H4 (cell line): ENCODE measurements around the gene ABR. TPM values are rescaled to one million over a fixed set of nuclear protein-coding genes. Genes with fewer than 3 reads are reported as not detected.
"Not testable (repeated sequence)": the region's sequence is repeated elsewhere in the genome, so short reads cannot be mapped to it uniquely, and the experiment has no call there.

Source experiments
- DNase-seq: peaks from one replicate; pipeline ENCODE4 v3.0.0-alpha.2; 2015; ENCODE audit warnings: low spot score
- total RNA-seq: library from RNA; depleted of rRNA; stranded (reverse); fragments of >200 nt; shearing (Covaris generic); gene quantifications from 2 replicates; pipeline ENCODE4 v1.2.3, GENCODE V29; 2014

Gene ABR
- total RNA-seq, 1 experiment from 2014 or later: 40.0 TPM

DNA sequence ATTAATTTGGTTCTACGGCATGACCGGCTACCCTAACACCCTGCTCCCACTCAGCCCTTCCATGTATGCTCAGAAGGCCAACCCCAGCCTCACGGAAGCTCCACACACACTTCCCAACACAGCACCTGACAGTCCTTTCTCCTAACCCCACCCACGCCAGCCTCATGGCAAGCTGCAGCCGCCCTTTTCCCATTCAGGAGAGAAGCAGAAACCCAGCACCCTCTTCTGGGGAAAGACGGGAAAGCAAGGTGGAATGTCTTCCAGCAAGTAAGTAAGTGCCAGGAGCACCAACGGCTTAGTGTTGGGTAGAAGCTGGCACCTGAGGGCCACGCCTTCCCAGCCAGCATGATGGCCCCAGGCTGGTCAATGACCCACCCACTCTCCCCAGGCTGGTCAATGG, 32.1 kb downstream of the ABR start:
- DNase-seq: peak; percentile 77

DNA sequence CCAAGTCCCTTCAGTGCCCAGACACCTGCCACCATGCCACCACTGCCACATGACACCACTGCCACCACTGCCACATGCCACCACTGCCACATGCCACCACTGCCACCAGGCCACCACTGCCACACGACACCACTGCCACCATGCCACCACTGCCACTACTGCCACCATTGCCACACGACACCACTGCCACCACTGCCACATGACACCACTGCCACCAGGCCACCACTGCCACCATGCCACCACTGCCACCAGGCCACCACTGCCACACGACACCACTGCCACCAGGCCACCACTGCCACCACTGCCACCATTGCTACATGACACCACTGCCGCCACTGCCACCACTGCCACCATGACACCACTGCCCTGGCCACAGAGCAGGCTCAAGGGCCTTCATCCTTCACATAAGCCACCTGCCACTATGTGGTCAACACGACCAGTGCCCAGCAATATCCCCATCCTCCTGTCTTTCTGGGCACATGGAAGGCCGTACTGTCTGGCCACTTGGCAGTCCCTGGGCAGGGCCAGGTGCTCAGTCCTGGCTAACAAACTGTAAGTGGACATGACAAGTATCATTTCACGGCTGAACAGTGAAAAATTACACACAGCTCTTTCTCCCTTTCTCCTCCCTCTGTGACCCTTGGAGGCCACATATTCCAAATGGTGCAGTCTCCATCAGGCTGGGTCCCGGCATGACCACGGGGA, 33.1 kb downstream of the ABR start:
- DNase-seq: no peak

DNA sequence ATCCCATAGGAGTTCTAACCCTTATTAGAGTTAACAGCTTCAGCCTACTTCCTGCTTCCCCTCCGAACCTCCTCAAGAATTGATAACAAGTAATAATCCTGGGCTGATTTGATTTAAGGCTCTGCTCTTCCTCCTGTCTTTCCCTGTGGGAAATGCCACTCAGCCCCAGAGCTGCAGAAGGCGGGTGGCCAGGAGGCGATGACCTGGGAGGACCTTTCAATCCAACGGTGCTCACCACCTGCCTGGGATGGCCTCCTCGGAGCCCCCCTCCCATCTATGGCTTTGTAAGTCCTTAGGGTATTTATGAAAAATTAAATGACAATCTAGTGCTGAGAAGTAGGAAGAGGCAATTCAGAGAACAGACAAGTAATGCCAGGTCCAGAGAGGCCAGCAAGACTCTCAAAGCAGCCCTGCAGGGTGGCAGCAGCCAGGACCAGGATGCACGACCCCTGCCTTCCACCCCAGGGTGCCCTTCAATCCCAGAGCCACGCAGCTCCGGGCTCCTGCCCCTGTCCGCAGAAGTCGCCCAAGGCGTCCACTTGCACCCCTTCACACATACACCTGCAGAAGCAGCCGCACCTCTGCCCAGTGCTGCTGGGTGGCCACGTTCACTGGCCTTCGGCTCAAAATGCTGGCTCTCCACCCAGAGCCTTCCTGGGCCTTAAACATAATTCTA, 34.3 kb downstream of the ABR start:
- DNase-seq: no peak

GRCh38 chr17:1144162-1144561, 35.6 kb downstream of the ABR start:
- DNase-seq: no peak

GRCh38 chr17:1143573-1143972, 36.2 kb downstream of the ABR start:
- DNase-seq: no peak

- no peak for DNase-seq
These were observed 37.2 kb downstream of the ABR start for GRCh38 chr17:1142561-1142971.

DNA sequence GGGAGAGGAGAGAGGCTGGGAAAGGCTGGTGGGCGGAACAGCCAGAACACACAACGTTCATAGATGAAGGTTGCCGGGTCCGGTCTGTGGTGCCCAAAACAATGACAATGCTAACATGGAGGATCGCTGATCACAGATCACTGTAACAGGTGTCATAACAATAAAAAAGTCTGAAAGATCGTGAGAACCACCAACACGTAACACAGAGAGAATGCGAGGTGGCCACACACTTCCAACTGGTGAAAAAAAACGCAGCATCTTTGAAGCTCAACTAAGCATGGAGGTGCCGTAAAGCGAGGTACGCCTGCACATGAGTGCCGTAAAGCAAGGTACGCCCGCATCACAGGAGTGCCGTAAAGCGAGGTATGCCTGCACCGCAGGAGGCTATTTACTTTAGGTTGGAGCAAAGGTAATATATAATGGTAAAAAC, 42.3 kb downstream of the ABR start:
- no peak for DNase-seq

GRCh38 chr17:1136748-1137147, 43.0 kb downstream of the ABR start:
- DNase-seq: no peak

GRCh38 chr17:1134634-1135324, 45.0 kb downstream of the ABR start:
- DNase-seq: no peak

DNA sequence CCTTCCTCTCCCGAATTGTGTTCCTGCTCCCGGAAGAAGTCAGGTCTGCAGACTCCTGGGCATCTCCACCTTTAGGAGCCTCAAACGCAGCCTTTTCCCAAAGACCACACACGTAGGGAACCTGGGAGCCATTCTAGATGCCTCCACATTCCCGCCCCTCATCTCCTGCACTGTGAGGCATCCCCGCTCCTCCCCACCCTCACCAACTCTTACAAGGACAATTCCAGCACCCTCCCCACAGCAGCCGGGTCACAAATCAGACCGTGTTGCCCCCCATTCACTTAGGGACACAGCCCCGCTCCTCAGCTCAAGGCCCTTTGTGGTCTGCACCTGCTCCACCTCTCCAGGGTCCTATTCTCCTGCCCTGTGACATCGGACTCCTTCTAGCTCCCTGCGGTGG, 49.6 kb downstream of the ABR start:
- no peak for DNase-seq

DNA sequence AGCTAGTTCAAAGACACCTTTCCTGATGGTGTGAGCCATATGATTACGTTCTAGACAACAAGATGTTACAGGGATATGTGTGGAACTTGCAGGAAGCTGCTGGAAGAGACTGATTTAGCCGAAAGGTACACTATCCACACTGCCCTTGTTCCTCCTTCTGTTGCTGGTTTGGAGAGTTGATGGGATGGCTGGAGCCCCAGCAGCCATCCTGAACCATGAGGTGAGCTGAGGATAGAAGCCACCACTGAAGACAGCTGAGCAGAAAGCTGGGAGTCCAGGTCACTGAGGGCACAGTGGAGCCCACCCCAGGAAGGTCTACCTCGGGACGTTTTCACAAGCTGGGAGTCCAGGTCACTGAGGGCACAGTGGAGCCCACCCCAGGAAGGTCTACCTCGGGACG, 51.3 kb downstream of the ABR start:
- DNase-seq: not testable (repeated sequence)

DNA sequence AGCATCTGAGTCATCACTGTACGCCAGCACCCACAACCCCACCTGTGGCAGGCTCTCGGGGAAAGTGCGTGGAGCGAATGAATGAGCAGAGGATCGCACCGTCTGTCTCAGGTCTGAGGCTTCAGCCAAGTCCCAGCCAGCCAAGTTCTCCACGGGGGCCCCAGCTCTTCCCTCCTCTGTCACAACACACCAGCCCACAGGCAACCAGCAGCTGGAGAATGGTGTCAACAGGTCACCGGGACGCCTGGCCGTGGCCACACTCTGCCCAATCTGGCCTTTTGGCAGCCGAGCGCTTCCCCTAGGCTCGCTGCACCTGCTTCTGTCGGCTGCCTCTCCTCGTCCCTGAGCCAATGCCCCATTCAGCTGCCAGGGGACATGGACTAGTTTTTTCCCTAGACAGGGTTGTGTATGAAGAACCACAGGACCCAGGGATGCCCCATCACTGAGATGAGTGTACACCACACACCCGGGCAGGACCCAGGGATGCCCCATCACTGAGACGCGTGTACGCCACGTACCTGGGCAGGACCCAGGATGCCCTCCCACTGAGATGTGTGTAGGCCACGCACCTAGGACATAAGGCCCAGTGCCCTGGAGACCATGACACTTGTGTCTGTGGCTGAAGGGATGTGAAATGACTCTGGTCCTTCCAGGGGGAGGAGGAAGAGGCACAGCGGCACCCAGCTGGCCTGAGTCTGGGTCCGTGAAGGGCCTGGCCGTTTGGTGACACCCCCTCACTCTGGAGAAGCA, 52.8 kb downstream of the ABR start:
- DNase-seq: no peak

DNA sequence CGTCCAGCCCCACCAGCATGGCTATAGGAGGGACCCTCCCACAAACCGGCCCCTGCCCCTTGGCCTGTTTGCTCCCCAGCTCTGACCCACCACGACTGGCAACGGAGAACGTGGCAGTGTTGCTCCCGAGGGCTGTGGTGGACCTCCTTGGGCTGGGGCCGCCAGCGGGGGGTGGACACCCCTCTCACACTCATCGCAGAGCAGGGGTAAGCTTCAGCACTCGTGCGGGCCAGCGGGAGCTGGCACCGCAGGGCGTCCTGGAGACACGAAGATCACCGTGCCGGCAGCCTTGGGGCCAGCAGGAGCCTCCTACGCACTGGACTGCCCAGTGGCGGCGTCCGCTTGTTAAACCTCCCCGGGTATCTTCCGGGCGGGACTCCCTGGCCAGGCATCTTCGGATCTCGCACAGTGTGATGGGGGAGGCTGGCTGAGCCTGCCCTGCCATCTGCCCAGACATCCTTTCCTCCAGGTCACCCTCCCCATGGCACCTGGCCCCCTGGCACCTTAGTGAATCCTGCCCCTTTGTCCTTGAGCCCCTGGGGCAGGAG, 53.5 kb downstream of the ABR start:
- no peak for DNase-seq

DNA sequence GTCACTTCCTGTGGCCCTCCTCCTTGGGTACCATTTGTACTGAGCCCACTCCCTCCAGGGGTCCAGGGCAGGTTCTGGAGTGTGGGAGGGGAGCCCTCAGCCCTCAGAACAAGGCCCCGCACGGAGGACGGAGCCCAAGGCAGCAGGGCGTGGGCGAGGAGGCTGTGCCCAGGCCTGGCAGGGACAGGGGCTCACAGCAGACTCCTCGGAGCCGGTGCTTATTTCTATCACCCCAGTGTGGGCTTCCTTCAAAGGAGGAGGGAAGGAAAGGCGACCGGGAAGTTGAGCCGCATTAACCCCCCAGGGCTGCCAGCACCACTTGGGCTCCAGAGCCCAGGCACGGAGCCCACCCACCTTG, 54.0 kb downstream of the ABR start:
- DNase-seq: no peak

- DNase-seq: no peak
These were observed 54.6 kb downstream of the ABR start for GRCh38 chr17:1124896-1125787.

DNA sequence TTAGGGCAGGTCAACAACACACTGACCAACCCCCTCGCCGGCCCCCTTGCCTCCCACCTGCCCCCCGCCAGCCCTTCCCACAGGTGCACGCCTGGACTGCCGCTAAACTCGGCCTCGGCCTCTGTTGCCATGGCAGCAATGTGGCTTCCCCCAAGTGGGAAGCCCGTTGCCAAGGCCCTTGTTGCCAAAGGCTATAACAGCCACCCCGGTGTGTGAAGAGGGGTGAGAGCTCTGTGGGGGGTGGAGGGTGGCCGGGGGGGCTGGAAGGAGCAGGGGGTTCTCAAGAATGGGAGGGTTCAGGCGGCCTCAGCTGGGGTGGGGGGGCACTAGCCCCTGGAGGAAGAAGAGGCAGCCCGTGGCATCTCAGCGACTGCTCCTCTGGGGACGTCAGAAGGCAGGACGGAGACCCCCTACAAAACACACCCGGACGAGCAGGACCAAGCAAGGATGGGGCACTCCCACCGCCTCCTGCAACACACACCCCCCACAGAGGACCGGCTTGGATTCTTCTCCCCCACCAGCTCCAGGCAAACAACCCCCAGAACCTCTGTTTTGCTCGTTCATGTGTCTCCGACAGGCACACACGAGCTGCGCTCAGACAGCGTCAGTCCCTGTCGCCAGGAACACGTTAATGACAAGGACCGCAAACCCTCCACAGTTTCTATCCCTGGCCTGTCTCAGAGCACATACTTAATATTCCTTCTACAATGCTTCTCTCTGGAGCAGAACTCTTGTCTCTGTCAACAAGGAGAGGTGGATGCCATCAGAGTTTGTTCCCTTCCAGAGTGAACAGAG, 55.7 kb downstream of the ABR start:
- DNase-seq: no peak

GRCh38 chr17:1123393-1123831, 56.4 kb downstream of the ABR start:
- no peak for DNase-seq

GRCh38 chr17:1122533-1123392, 57.0 kb downstream of the ABR start:
- peak; percentile 57 for DNase-seq

GRCh38 chr17:1121442-1121817, 58.4 kb downstream of the ABR start:
- not testable (repeated sequence) for DNase-seq
